Measurements from ENCODE around the gene SERP2.
A peak's percentile ranks its signal among the peaks of the same experiment; 100 is the strongest.

SERP2 gene

DNA sequence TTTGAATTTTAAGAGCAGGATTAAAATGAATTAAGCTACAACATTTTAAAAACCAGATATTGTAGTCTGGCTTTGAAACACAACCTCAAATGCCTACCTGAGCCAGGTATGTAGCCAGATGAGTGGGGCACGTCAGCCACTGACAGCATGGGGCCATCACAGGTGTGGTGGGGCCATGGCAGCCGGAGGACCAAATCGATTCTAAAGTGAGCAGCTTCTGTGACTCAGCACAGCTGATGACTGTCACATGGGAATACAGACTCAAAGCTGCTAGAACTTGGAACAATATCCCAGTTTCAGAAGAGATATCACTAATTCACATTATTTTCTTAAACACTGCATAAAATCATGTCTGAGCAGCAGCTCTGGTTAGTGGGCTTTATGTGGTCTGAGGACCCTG is 52.8 kb downstream of the SERP2 start:
- TF ChIP-seq, protein P1, sequence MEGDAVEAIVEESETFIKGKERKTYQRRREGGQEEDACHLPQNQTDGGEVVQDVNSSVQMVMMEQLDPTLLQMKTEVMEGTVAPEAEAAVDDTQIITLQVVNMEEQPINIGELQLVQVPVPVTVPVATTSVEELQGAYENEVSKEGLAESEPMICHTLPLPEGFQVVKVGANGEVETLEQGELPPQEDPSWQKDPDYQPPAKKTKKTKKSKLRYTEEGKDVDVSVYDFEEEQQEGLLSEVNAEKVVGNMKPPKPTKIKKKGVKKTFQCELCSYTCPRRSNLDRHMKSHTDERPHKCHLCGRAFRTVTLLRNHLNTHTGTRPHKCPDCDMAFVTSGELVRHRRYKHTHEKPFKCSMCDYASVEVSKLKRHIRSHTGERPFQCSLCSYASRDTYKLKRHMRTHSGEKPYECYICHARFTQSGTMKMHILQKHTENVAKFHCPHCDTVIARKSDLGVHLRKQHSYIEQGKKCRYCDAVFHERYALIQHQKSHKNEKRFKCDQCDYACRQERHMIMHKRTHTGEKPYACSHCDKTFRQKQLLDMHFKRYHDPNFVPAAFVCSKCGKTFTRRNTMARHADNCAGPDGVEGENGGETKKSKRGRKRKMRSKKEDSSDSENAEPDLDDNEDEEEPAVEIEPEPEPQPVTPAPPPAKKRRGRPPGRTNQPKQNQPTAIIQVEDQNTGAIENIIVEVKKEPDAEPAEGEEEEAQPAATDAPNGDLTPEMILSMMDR (conservative IDR thresholded peaks at IDR 0.05): no peak
- no peak overlapping the region for H3K27ac ChIP-seq

DNA sequence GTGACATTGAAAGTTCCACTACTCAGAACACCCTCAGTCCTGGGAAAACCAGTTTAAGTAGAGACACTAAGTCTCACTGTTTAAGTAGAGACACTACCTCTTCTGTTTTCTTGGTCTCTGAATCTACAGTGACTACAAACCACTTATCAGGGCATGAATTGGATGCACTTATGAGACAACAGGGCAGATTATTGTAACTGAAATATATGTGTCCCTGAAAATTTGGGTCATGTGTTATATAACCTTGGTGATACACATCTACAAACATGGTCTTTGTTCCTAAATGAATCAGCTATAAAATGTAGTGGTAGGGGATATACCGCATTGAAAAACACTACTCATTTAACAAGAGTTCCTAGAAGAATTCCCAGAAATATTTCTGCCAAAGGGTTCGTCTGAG is 55.7 kb downstream of the SERP2 start:
- TF ChIP-seq, protein P1 (conservative IDR thresholded peaks at IDR 0.05): no peak
- no peak overlapping the region for H3K27ac ChIP-seq

DNA sequence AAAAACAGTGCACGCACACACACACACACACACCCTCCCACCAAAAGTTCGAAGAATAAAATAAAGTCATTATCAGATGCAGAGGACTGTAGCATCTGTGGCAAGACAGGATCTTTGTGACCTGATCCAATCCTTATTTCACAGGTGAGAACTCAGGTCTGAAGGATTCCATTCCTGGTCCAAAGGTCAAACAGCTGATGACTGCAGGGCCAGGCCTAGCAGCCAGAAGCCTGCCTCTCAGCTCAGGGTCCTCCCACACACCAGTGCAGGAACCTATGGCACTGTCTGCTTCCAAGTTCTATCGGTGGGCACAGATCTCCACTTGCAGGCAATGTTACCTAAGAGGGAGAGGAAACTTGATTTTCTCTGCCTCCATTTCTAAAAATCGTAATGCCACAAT is 57.5 kb downstream of the SERP2 start:
- TF ChIP-seq, protein P1 (conservative IDR thresholded peaks at IDR 0.05): no peak
- H3K27ac ChIP-seq: no peak overlapping the region

DNA sequence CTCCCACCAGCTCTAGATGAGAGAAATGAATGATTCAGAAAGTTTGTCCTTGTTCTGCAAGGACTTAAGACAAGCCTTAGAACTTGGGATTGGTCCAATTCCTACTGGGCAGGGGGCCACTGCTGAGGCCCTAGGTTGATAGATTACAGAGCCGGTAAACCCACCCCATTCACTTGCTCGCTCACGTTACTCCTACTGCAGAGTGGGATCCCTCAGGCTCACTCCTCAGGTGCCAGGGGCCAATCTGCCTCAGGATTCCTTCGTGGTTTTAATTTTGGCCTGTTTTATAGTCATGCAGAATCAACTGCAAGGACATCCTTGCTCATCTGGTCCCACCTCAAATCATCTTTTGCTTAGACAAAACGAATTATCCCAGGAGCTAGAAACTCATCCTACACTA is 59.0 kb downstream of the SERP2 start:
- no peak overlapping the region; the same call in 1 of the 2 replicates for H3K27ac ChIP-seq
- TF ChIP-seq, protein P1 (conservative IDR thresholded peaks at IDR 0.05): no peak

DNA sequence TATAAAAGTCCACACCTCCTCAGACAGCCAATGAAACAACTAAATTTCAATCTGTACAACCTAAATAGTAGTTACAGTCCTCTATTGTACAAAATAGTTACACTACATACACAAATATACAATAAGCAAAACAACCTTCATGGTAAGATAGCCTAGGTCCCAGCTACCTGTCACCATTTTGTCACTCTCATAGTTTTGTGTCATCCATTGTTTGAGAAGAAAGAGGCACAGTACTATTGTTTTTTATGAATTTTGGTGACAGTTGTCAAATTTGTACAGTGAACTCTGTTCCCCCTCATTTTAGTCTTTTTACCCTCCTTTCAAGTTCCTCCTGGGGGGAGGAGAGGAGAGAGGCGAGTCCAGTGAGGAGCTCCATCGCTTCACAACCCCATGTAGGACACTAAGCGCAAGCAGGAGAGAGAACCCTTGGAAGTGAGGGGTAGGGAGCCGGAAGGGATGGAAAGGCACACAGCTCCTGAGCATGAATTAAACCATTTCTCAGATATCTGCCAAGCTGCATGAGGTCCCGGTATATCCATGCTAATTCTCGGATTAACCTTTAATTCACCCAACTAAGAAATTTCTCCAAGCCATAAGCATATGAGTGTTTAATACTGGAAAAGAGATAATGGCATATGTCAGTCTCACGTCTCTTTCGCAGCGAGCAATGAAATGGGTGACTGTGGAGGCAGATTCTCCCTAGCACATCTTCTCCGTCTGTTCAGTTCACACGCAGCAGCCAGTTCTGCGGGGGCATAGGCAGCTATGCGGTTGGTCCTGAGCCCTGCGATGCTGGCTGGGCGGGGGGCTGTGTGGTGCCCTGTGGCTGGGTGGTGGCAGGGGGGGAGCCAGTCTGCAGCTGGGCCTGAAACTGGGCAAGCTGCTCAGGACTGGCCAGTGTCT is 60.5 kb downstream of the SERP2 start:
- H3K27ac ChIP-seq: peak overlapping the region; percentile 90
- TF ChIP-seq, protein P1 (conservative IDR thresholded peaks at IDR 0.05): no peak

DNA sequence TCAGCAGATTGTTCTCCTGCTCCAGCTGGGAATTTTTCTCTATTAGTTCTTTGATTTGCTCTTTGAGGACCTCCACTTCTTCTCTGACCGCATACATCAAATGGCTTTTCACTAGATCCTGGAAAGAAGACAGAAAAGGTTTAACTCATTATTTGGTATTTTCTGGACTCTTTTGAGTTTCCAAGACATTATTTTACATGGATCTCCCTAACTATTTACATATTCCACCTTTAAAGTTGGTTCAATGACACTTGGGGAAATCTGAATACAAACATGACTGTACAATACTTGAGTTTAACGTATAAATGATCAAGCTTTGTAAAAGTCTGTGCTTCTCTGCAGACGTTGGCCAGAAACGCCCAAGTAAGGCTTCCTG is 61.1 kb downstream of the SERP2 start:
- TF ChIP-seq, protein P1 (conservative IDR thresholded peaks at IDR 0.05): no peak
- H3K27ac ChIP-seq: peak overlapping the region; percentile 90

DNA sequence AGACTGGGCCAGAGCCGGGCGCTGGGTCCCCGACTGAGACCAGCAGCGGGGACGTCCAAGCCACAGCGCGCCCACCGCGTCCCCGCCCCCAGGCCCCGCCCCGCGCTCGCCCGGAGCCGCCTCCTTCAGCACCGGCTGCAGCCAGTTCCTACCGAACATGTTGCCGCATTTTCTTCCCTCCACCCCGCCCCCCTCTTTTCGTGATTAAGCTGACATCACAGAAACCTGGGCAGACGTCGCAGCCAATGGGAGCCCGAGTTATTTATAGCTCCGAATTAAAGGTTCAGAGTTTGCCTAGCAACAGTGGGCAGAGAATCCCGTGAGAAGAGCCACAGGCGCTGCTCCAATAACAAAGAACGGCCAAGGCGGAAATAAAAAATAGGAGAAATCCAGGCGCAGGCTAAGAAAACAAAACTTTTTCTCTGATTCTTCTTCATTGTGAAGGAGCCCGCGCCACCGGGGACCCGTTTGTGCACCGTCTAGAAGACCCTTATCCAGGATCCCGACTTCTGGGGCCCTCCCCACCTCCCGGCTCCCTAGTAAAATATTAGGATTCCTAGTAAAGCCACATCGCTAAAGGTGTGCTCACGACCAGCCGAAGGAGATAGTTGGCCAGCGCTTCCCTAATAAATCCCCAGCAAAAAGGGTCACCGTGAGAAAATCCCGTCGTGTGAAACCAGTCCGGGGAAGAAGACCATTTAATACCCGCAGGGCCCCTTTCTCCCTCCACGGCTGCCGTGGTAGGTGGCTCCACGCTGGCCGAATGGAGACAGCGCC is 61.7 kb downstream of the SERP2 start:
- H3K27ac ChIP-seq: peak overlapping the region; percentile 90
- TF ChIP-seq, protein P1 (conservative IDR thresholded peaks at IDR 0.05): no peak

Data from VCaP (cell line).